HG02623 (cell line): ENCODE data around the gene ANKHD1.

Source experiments
- ATAC-seq: cut with Tn5 transposase; IDR thresholded peaks from one replicate; pipeline ENCODE4 v1.9.1; 2021; ENCODE audit warnings: moderate library complexity; ENCODE audit not compliant: unreplicated experiment

Gene ANKHD1

GRCh38 chr5:140372971-140373487 lies 28.6 kb upstream of the ANKHD1 start:
- no peak for ATAC-seq

DNA sequence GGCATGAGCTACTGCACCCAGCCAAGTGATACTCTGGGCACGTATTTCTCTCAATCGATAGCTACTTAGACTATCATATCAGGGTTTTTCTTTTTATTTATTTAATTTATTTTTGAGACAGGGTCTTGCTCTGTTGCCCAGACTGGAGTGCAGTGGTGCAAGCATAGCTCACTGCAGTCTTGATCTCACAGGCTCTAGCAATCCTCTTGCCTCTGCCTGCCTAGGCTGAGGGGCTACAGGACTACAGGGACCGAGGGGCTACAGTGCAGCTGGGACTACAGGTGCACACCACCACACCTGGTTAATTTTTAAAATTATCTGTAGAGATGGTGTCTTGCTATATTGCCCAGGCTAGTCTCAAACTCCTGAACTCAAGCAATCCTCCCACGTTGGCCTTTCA lies 20.3 kb upstream of the ANKHD1 start:
- ATAC-seq, result no peak

GRCh38 chr5:140381972-140382371 lies 19.7 kb upstream of the ANKHD1 start:
- no peak for ATAC-seq

GRCh38 chr5:140382866-140383265 lies 18.8 kb upstream of the ANKHD1 start:
- no peak for ATAC-seq

GRCh38 chr5:140383300-140383699 lies 18.3 kb upstream of the ANKHD1 start:
- ATAC-seq, result no peak

- ATAC-seq, result no peak
Observed at GRCh38 chr5:140388052-140388451, 13.6 kb upstream of the ANKHD1 start.

DNA sequence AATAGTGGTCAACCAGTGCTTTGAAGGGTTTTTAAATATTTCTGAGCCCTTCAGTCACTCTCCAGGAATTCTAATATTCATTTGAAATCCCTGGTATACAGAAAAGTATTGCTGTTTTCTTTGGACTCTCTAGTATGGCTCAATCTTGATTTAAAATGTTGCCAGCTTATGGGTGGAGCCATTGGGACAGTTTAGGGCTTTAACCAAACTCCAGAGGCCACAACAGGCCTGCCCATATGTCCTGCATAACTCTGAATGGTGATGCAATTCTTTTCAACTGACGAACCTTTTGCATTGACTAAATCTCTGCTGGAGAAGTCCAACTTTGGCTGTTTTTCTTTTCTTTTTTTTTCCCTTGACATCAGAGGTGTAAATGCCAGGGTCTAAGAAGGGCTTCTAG lies 10.3 kb upstream of the ANKHD1 start:
- no peak for ATAC-seq

DNA sequence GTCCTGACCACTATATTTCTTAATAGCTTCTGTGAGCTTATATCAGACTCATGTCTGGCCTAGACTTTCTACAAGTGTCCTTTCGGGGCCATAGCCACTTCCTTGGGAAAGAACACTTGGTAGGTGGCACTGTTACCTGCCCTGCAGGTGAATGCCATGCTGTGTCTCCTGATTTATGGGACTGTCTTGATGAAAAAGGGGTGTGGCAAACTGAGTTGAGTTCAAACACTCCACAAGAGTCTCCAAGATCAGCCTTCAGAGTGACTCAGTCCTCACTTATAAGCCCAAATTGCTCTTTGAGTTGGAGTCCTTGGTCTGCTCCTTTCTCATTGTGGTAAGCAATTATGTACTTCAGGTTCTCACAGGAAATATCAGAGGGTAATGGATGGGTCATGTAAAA lies 9.9 kb upstream of the ANKHD1 start:
- no peak for ATAC-seq

- ATAC-seq, result no peak
Observed at GRCh38 chr5:140393738-140394137, 7.9 kb upstream of the ANKHD1 start.

DNA sequence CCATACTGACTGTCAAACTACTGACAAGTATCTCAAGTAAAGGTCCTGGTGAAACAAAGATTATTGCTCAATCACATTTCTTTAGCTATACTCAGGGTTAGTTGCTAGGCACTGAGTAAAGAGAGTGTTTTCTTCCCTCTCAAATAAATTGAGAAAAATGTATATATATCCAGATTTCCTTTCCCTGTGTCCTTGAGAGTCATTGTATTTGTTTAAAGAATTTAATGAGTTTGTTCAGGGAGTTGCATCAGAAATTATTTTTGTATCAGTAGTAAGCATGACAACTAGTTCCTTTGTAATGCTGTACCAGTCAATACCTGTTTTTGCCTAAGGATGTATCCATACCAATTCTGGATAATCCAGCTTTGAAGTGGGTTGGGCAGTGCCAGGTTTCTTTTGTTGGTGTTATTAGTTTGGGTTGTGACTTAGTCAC lies 3.2 kb upstream of the ANKHD1 start:
- no peak for ATAC-seq

GRCh38 chr5:140399979-140400729 lies 1.5 kb upstream of the ANKHD1 start:
- ATAC-seq, result peak; percentile 1

DNA sequence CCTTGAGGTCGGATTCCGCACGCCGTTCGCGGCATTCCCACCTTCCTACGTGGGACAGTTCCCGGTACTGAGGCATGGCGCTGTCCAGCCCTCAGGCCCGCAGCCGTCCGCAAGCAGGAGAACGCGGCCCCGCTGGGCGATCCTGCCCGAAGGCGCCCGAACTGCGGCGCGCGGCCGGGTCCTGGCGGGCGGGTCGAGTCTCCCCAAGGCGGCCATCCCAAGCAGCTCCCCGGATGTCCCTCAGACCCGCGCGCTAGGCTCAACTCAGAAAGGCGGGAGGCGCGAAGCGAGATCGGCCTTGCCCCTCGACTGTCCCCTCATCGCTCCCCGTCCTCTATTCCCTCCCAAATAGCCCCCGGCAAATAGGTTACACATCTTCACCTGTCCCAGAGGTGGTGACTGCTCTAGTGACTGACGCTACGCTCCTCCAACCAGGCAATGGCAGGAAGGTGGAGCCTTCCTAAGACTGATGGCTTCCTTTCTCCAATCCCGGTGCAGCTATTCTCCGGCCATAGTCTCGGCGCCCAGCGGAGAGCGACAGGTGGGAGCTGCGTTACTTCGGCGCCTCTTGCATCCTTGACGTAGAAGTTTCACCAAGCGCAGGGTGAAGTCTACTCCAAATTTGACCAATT lies 787 bp upstream of the ANKHD1 start:
- peak; percentile 56 for ATAC-seq

- no peak for ATAC-seq
Observed at GRCh38 chr5:140402258-140403074, 833 bp downstream of the ANKHD1 start.

- ATAC-seq, result no peak
Observed at GRCh38 chr5:140403613-140404012, 2.0 kb downstream of the ANKHD1 start.

- ATAC-seq, result no peak
Observed at GRCh38 chr5:140408750-140409241, 7.2 kb downstream of the ANKHD1 start.

DNA sequence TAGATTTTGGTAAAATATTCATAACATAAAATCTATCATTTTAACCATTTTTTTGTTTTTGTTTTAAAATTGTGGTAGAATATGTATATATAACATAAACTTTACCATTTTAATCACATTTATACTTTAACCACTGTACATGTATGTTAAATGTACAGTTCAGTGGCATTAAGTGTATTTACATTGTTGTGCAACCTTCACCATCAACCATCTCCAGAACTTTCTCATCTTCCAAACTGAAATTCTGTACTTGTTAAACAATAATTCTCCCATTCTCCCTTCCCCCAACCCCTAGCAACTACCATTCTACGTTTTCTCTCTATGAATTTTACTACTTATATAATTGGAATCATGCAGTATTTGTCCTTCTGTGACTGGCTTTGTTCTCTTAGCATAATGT lies 11.6 kb downstream of the ANKHD1 start:
- ATAC-seq, result no peak

DNA sequence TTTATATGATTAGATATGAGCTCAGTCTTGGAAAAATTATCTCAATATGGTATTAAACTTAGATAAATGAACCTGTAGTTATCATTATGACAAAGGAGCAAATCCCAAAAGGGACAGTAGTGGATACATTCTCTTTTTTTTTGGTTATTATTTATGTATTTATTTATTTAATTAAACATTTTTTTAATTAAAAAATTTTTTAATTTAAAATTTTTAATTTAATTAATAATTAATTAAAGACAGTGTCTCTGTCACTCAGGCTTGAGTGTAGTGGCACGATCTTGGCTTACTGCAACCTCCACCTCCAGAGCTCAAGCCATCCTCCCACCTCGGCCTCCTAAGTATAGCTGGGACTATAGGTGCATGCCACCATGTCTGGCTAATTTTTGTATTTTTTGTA lies 15.6 kb downstream of the ANKHD1 start:
- no peak for ATAC-seq

DNA sequence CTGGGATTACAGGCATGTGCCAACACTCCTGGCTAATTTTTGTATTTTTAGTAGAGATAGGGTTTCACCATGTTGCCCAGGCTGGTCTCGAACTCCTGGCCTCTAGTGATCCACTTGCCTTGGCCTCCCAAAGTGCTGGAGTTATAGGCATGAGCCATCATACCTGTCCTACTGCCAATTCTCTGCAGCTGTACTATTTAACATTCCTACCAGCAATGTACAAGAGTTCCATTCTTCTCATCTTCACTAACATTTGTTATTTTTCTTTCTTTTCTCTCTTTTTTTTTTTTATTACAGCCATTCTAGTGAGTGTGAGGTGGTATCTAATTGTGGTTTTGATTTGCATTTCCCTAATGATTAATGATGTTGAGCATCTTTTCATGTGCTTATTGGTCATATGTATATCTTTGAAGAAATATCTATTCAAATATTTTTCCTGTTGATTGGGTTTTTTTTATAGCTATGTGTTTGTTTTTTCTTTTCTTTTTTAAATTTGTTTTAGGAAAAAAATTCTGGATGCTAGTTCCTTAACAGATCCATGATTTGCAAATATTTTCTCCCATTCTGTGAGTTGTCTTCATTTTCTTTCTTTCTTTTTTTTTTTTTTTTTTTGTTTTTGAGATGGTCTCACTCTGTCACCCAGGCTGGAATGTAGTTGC lies 17.4 kb downstream of the ANKHD1 start:
- ATAC-seq, result no peak

- no peak for ATAC-seq
Observed at GRCh38 chr5:140420226-140420570, 18.6 kb downstream of the ANKHD1 start.

DNA sequence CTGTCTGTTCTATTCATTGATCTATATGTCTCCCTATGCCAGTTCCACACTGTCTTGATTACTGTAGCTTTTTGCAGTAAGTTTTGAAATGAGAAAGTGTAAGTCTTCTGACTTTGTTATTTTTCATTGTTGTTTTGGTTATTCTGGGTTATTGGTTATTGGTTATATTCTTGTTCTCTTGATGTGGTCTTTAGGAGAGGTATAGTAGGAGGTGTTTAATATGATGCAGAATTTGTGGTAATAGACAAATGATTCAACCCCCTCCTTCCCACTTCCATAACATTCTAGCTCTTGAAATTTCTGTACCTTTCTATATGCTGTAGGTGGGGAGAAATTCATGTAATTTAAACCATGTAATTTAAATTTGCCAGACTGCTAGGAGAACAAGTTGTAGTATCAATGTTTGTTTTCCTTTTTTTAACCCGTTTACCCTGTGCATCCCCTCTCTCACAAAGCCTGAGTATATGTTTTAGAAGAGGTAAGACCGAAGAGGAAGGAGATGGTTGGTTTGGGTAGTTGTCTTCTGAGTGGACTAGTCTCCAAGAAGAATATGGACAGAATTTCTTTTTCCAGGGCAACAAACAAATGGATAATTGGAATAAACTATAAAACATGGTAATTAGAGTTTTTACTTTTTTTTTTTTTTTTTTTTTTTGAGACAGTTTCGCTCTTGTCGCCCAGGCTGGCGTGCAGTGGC lies 19.2 kb downstream of the ANKHD1 start:
- ATAC-seq, result no peak
